RWPE1 (cell line): Measurements from ENCODE around the gene SPATA46.
"Not testable (repeated sequence)": the region's sequence is repeated elsewhere in the genome, so short reads cannot be mapped to it uniquely, and the experiment has no call there.

Experiments
- CTCF ChIA-PET: fragments of 350-600 bp; sonication (Branson Sonifier 250); formaldehyde crosslinking; extraction: SDS; loops from one replicate; lab custom pipeline; 2021; lab: Yijun Ruan, JAX
- POLR2A ChIA-PET: fragments of 400-600 bp; formaldehyde crosslinking; extraction: SDS; loops from one replicate; lab custom pipeline; 2020; ENCODE audit warnings: antibody characterized with exemption; ENCODE audit not compliant: low non-redundant PET; lab: Yijun Ruan, JAX
- DNase-seq: peaks from one replicate; pipeline ENCODE4 v3.0.0; 2012; ENCODE audit warnings: low spot score
- H3K27ac ChIP-seq: fragments of 450-650 bp; 2 replicates; pipeline ENCODE4 v1.5.1; 2017
- CTCF ChIP-seq: fragments of 450-650 bp; conservative IDR thresholded peaks from 2 replicates; pipeline ENCODE4 v1.5.1; 2017; ENCODE audit warnings: low read depth, mild to moderate bottlenecking

SPATA46 gene

GRCh38 chr1:162353078-162353477 lies 23.6 kb downstream of the SPATA46 start:
- TF ChIP-seq CTCF = no peak
- ChIA-PET POLR2A (no interaction called here), CTCF (no interaction called here)
- H3K27ac ChIP-seq = no peak overlapping the region
- no peak for DNase-seq

GRCh38 chr1:162351874-162352273 lies 24.8 kb downstream of the SPATA46 start:
- DNase-seq, CTCF ChIA-PET, H3K27ac ChIP-seq, POLR2A ChIA-PET: not testable (repeated sequence)

GRCh38 chr1:162351246-162351842 lies 25.3 kb downstream of the SPATA46 start:
- ChIA-PET CTCF (no interaction called here), POLR2A (no interaction called here)
- no peak for TF ChIP-seq CTCF
- DNase-seq = no peak
- H3K27ac ChIP-seq = no peak overlapping the region

- ChIA-PET POLR2A (interaction anchor here (0.7 kb wide), 1 partner anchor 11 kb away, joined by 3 read pairs; no protein-coding TSS in a partner anchor), CTCF (interaction anchor here (0.6 to 1.0 kb wide), 3 partner anchors 22 to 702 kb away, joined by 3 to 5 read pairs (median 3); no protein-coding TSS in a partner anchor)
- peak; percentile 89 for DNase-seq
- peak overlapping the region; percentile 86 for H3K27ac ChIP-seq
- TF ChIP-seq CTCF = no peak
Observed at GRCh38 chr1:162349635-162350330, 26.9 kb downstream of the SPATA46 start.

- DNase-seq = no peak
- no peak overlapping the region for H3K27ac ChIP-seq
- POLR2A ChIA-PET = no interaction called here
- CTCF ChIA-PET = interaction anchor here (0.6 kb wide), 1 partner anchor 1357 kb away, joined by 6 read pairs; no protein-coding TSS in a partner anchor
- no peak for TF ChIP-seq CTCF
Observed at GRCh38 chr1:162347281-162347680, 29.4 kb downstream of the SPATA46 start.

- DNase-seq = no peak
- H3K27ac ChIP-seq = no peak overlapping the region
- POLR2A ChIA-PET = no interaction called here
- TF ChIP-seq CTCF = no peak
- CTCF ChIA-PET = no interaction called here
Observed at GRCh38 chr1:162343470-162343869, 33.2 kb downstream of the SPATA46 start.

- TF ChIP-seq CTCF = no peak
- CTCF ChIA-PET = no interaction called here
- DNase-seq = no peak
- H3K27ac ChIP-seq = no peak overlapping the region
- POLR2A ChIA-PET = no interaction called here
Observed at GRCh38 chr1:162342452-162342983, 34.1 kb downstream of the SPATA46 start.
